ENCODE results near the gene PBXIP1.
A peak's percentile ranks its signal among the peaks of the same experiment; 100 is the strongest.
"Not testable (repeated sequence)": the region's sequence is repeated elsewhere in the genome, so short reads cannot be mapped to it uniquely, and the experiment has no call there.

PBXIP1 gene

DNA sequence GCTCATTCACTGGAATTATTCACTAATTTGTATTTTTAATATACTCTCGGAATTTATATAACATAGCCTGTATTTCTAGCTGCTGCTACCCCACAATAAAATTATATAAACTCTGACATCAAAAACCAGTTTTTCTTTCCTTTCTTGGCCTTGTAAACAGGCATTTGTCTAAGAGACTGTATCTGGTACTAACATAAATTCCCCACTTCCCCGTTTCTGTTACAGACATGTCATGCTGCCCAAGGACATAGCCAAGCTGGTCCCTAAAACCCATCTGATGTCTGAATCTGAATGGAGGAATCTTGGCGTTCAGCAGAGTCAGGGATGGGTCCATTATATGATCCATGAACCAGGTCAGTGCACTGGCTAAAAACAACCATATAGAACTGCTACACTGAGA lies 21.9 kb upstream of the PBXIP1 start:
- not testable (repeated sequence) for H3K27me3 ChIP-seq (replicated peaks; ENCODE audit: control insufficient read depth, insufficient read depth, low read length); H3K9ac ChIP-seq (ENCODE audit: low read length); DNase-seq (ENCODE audit: low read depth); H3K4me3 ChIP-seq (ENCODE audit: low read length); H3K9me3 ChIP-seq (ENCODE audit: control insufficient read depth, low read length)
- Histone ChIP-seq H3K4me1 (ENCODE audit: control insufficient read depth, insufficient read depth, low read length) (peaks cover 22% of the 10 kb centered on the region), H3K36me3 (ENCODE audit: control insufficient read depth, insufficient read depth, low read length, severe bottlenecking) (peaks cover 11% of the 10 kb centered on the region)

DNA sequence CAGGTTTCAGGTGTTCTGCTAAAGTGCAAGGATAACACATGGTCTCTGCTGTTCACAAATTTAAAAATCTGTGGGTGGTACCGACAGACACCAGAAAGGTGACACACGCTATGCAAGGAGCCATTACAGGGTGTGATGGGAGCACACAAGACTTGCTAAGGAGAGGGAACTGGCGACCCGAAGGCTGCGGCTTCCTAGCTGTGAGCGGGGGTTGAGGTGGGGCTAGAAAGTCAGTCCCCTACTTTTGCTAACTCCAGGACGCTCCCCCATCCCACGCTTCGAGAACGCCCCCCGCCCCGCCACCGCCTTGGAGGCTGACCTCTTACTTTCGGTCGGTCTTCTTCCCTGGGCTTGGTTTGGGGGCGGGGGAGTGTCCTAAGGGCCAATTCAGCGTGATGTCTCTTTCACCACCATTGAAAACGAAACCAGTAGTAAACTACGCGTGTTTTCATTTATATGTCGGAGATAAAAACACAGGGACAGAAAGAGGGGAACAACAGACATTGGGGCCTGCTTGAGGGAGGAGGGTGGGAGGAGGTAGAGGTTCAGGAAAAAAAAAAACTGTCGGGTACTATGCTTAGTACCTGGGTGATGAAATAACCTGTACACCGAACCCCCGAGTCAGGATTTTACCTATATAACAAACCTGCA lies 19.6 kb upstream of the PBXIP1 start:
- Histone ChIP-seq H3K9me3 (ENCODE audit: control insufficient read depth, low read length) (no peaks in the 10 kb centered on the region), H3K27me3 (replicated peaks; ENCODE audit: control insufficient read depth, insufficient read depth, low read length) (no peaks in the 10 kb centered on the region), H3K9ac (ENCODE audit: low read length) (peak overlapping the region; percentile 97), H3K4me1 (ENCODE audit: control insufficient read depth, insufficient read depth, low read length) (peaks cover 38% of the 10 kb centered on the region), H3K4me3 (ENCODE audit: low read length) (peak overlapping the region; percentile 90), H3K36me3 (ENCODE audit: control insufficient read depth, insufficient read depth, low read length, severe bottlenecking) (peaks cover 11% of the 10 kb centered on the region)
- peak; percentile 80 for DNase-seq (ENCODE audit: low read depth)

DNA sequence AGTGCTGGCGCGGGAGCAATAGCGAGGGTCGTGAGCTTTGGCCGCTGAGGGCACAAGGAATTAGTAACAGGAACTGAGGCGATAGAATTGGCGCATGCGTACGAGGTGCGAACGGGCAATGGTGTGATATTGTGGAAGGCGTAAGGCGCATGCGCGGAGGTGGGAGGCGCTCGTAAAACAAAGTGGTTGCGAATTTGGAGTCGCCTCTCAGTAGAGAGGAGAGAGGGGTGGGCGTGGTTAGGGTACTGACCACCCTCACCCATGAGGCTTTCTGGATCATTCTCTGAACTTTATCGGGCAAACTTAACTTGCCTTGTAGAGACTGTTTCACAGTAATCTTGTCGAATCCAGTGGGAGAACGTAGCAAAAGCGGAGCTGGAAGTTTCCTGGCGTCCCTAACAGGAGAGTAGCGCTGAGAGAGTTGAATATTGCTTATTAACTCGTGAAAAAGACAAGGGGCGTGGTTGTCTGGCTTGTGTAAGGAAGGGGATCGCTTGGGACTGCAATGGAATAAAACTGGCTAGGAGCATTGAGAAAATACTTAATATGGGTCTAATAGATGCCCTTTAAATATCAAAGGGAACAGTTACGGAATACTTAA lies 19.0 kb upstream of the PBXIP1 start:
- H3K9ac ChIP-seq (ENCODE audit: low read length), result peak overlapping the region; percentile 97
- H3K9me3 ChIP-seq (ENCODE audit: control insufficient read depth, low read length), result no peaks in the 10 kb centered on the region
- no peaks in the 10 kb centered on the region for H3K27me3 ChIP-seq (replicated peaks; ENCODE audit: control insufficient read depth, insufficient read depth, low read length)
- H3K36me3 ChIP-seq (ENCODE audit: control insufficient read depth, insufficient read depth, low read length, severe bottlenecking), result peaks cover 11% of the 10 kb centered on the region
- peak overlapping the region; percentile 90 for H3K4me3 ChIP-seq (ENCODE audit: low read length)
- DNase-seq (ENCODE audit: low read depth), result peak; percentile 99
- peaks cover 38% of the 10 kb centered on the region for H3K4me1 ChIP-seq (ENCODE audit: control insufficient read depth, insufficient read depth, low read length)

DNA sequence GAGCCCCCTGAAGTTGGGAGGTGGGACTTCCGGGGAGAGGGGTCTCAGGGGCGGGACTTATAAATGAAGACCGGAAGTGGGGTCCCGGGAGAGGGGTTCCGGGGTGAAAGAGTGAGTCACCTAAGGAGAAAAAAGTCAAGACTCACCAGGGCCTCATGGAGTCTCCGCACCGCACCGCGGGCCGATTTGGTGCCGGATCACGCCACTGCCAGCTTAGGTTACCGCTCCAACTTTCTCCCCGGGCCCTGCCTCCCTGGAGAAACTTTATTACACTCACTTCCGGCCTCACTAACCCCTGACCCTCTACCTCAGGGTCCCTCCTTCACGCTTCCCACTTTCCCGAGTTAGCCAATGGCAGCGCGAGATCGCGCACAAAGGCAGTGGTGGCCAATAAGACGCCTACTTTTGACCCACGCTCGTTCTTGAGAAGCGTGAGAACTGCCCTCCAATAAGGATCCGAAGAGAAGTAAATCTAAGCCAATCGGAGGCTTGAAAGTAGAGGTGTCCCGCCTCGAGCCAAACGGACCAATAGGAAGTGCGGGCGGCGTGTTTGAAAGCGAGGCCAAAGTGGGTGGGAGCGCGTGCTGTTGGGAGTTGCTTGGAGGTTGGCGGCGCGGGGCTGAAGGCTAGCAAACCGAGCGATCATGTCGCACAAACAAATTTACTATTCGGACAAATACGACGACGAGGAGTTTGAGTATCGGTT lies 18.4 kb upstream of the PBXIP1 start, which contains the start of gene CKS1B:
Gene CKS1B (plus strand): TSS at position 580 of the 706 bp plus-strand sequence. CDS start 65 bp downstream, at position 645.
- peak within 1 kb of the TSS; percentile 90 for H3K4me3 ChIP-seq (ENCODE audit: low read length)
- H3K36me3 ChIP-seq (ENCODE audit: control insufficient read depth, insufficient read depth, low read length, severe bottlenecking), result peaks cover 8% of the 10 kb centered on the region
- peak within 1 kb of the TSS; percentile 97 for H3K9ac ChIP-seq (ENCODE audit: low read length)
- no peaks in the 10 kb centered on the region for H3K9me3 ChIP-seq (ENCODE audit: control insufficient read depth, low read length)
- no peaks in the 10 kb centered on the region for H3K27me3 ChIP-seq (replicated peaks; ENCODE audit: control insufficient read depth, insufficient read depth, low read length)
- peak; percentile 100 for DNase-seq (ENCODE audit: low read depth)
- peaks cover 41% of the 10 kb centered on the region for H3K4me1 ChIP-seq (ENCODE audit: control insufficient read depth, insufficient read depth, low read length)

DNA sequence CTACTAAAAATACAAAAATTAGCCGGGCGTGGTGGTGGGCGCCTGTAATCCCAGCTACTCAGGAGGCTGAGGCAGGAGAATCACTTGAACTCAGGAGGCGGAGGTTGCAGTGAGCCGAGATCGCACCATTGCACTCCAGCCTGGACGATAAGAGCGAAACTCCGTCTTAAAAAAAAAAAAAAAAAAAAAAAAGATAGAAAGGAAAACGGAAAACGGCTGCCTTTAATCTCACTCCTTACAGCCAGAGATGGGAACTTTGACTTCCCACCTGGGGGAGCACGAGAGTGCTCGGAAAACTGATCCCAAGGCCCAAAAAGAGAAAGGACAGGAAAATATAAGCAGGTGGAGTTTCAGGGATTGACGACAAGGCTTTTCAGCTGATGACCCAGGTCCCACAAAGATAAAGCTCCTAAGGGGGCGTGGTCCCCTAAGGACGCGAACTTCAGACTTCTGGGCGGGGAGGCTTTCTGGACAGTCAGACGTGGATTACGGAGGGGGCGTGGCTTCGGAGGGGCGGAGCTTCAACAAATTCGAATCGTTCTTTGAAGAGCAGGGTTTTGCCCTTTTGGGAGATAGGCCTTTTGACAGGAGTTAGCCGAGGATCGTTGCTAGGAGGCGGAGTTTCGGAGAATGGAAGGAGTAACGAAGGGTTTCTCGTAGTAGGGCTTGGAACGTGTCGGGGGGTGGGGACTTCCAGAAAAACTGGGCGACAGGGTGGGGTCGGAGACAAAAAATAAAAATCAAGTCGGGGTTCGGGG lies 17.6 kb upstream of the PBXIP1 start:
- peaks cover 49% of the 10 kb centered on the region for H3K4me1 ChIP-seq (ENCODE audit: control insufficient read depth, insufficient read depth, low read length)
- DNase-seq (ENCODE audit: low read depth), result peak; percentile 98
- peak overlapping the region; percentile 97 for H3K9ac ChIP-seq (ENCODE audit: low read length)
- H3K36me3 ChIP-seq (ENCODE audit: control insufficient read depth, insufficient read depth, low read length, severe bottlenecking), result peaks cover 5% of the 10 kb centered on the region
- H3K27me3 ChIP-seq (replicated peaks; ENCODE audit: control insufficient read depth, insufficient read depth, low read length), result no peaks in the 10 kb centered on the region
- peak overlapping the region; percentile 90 for H3K4me3 ChIP-seq (ENCODE audit: low read length)
- H3K9me3 ChIP-seq (ENCODE audit: control insufficient read depth, low read length), result no peaks in the 10 kb centered on the region

DNA sequence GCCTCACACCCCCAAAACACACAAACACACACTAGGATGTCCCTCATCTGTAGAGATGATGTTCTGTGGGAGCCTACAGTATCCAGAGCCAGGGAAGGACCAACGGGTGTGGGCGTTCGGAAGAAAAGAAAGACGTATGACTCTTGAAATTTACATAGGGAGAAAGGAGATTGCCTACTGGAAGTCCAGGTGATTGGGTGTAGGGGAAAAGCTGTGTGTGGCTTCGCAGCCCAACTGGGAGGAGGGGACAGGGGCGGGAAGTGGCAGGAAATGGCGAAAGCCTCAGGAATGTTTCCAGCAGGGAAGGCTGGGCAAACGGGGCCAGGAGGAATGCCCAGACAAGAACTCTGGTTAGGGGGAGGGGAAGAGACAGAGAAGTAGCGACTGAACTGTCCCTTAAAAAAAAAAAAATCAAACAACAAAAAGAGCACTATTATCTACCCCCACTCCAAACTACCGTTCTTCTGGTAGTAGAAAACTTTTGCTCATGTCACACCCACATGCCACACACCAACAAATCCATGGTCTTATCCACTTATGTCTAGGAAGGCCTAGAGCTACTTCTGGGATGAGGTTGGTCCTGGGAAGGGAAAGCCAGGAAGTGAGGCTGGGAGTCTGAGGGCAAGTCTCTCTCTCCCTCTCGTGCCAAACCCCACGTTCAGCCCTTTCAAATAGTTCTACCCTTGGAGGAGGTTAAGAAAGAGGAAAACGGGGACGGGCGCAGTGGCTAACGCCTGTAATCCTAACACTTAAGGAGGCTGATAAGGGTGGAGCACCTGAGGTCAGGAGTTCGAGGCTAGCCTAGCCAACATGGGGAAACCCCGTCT lies 16.8 kb upstream of the PBXIP1 start:
- peak; percentile 92 for DNase-seq (ENCODE audit: low read depth)
- peak overlapping the region; percentile 90 for H3K4me3 ChIP-seq (ENCODE audit: low read length)

DNA sequence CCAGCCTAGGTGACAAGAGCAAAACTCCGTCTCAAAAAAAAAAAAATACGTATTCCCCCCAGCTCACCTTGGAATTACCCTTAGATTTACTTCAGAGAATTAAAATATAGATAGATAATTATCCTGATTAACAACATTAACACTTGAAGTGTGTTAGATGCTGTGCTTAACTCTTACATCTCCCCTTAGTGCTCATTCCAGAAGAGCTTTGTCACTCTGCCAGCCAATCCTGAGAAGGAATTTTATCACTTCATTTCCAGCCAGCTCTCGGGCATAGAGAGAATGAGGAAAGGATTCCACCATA lies 16.3 kb upstream of the PBXIP1 start:
- H3K4me3 ChIP-seq (ENCODE audit: low read length), result peak overlapping the region; percentile 90
- peaks cover 62% of the 10 kb centered on the region for H3K4me1 ChIP-seq (ENCODE audit: control insufficient read depth, insufficient read depth, low read length)
- no peaks in the 10 kb centered on the region for H3K27me3 ChIP-seq (replicated peaks; ENCODE audit: control insufficient read depth, insufficient read depth, low read length)
- peak overlapping the region; percentile 97 for H3K9ac ChIP-seq (ENCODE audit: low read length)
- DNase-seq (ENCODE audit: low read depth), result no peak
- no peaks in the 10 kb centered on the region for H3K9me3 ChIP-seq (ENCODE audit: control insufficient read depth, low read length)
- peaks cover 13% of the 10 kb centered on the region for H3K36me3 ChIP-seq (ENCODE audit: control insufficient read depth, insufficient read depth, low read length, severe bottlenecking)

More for the DNA sequence above, 16.8 kb upstream of the PBXIP1 start:
- Histone ChIP-seq H3K9me3 (ENCODE audit: control insufficient read depth, low read length) (no peaks in the 10 kb centered on the region), H3K36me3 (ENCODE audit: control insufficient read depth, insufficient read depth, low read length, severe bottlenecking) (peaks cover 7% of the 10 kb centered on the region), H3K4me1 (ENCODE audit: control insufficient read depth, insufficient read depth, low read length) (peaks cover 57% of the 10 kb centered on the region), H3K9ac (ENCODE audit: low read length) (peak overlapping the region; percentile 97), H3K27me3 (replicated peaks; ENCODE audit: control insufficient read depth, insufficient read depth, low read length) (no peaks in the 10 kb centered on the region)

DNA sequence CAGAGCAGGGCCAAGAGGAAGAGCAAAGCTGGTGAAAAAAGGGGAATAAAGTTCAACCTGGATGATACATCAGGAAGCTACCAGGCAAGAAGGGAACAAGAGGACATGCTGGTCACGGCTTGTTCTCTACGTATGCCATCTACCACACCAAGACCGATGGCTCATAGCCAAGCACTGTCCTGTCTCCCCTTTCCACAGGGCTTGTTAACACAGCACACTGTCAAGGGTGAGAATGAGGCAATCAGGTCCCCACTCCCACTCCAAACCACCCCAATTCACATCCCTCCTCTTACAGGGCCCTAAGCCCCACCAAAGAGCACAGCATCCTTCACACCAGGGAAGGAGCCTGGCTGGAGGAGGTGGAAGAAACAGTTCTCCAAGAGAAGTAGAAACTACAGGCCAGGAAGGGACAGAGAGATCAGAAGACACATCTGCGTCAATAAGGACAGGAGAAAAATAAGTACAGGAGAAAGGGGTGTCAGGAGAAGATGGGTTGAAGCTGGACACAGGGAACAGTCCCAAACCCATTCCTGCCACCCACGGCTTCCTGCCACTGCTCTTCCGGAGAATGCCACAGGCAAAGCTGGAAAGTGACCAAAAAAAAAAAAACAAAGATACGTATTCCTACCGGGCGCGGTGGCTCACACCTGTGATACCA lies 15.6 kb upstream of the PBXIP1 start:
- Histone ChIP-seq H3K36me3 (ENCODE audit: control insufficient read depth, insufficient read depth, low read length, severe bottlenecking) (peaks cover 20% of the 10 kb centered on the region), H3K9ac (ENCODE audit: low read length) (peak overlapping the region; percentile 97), H3K4me3 (ENCODE audit: low read length) (peak overlapping the region; percentile 92), H3K4me1 (ENCODE audit: control insufficient read depth, insufficient read depth, low read length) (peaks cover 63% of the 10 kb centered on the region), H3K9me3 (ENCODE audit: control insufficient read depth, low read length) (no peaks in the 10 kb centered on the region), H3K27me3 (replicated peaks; ENCODE audit: control insufficient read depth, insufficient read depth, low read length) (no peaks in the 10 kb centered on the region)
- DNase-seq (ENCODE audit: low read depth), result peak; percentile 57

DNA sequence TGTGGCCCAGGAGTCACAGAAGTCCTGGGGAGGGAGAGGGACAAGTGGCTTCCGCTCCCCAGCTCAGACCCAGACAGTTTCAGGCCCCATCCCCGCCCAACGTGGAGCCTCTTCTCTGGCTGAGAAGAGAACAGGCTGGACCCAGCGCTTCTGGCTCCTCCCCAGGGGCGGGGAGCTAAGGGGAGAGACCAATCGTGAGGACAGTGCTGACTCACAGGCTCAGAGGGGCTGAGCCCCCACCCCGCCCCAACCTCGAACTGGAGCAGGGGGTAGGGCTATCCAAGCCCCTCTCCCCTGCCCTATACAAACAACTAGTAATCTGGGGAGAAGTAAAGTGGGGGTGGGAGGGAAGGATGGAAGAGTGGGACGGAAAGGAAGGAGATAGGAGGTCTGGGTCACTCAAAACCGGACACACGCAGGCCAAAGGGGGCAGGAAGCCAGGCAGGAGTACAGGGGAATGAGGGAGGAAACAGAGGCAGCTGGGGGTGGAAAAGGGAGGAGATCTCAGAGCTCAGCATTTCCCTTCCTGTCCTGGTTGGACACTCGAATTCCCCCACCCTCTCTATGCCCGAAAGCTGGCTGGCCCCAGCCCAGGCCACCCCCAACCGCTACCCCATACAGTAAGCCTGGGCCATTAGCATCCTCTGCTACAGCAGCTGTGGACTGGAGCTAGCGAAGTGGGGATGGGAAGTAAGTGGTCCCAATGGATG lies 14.9 kb upstream of the PBXIP1 start, which contains the start of gene SHC1:
Gene SHC1 (minus strand): TSS at position 117 of the 710 bp plus-strand sequence. CDS start 221 bp downstream, outside the sequence.
- H3K36me3 ChIP-seq (ENCODE audit: control insufficient read depth, insufficient read depth, low read length, severe bottlenecking), result peaks cover 27% of the 10 kb centered on the region
- no peaks in the 10 kb centered on the region for H3K9me3 ChIP-seq (ENCODE audit: control insufficient read depth, low read length)
- DNase-seq (ENCODE audit: low read depth), result peak; percentile 98
- H3K9ac ChIP-seq (ENCODE audit: low read length), result peak within 1 kb of the TSS; percentile 97
- peaks cover 57% of the 10 kb centered on the region for H3K4me1 ChIP-seq (ENCODE audit: control insufficient read depth, insufficient read depth, low read length)
- H3K27me3 ChIP-seq (replicated peaks; ENCODE audit: control insufficient read depth, insufficient read depth, low read length), result no peaks in the 10 kb centered on the region
- peak within 1 kb of the TSS; percentile 92 for H3K4me3 ChIP-seq (ENCODE audit: low read length)

Data from adipocyte (in vitro differentiated cells).